ENCODE data around the gene TIMMDC1.
A peak's percentile ranks its signal among the peaks of the same experiment; 100 is the strongest.
"Not testable (repeated sequence)": the region's sequence is repeated elsewhere in the genome, so short reads cannot be mapped to it uniquely, and the experiment has no call there.

TIMMDC1 gene

GRCh38 chr3:119510690-119511089, 12.3 kb downstream of the TIMMDC1 start:
- DNase-seq (ENCODE audit: low read depth): no peak

GRCh38 chr3:119514637-119515036, 16.3 kb downstream of the TIMMDC1 start:
- no peak for DNase-seq (ENCODE audit: low read depth)

- no peak for DNase-seq (ENCODE audit: low read depth)
Observed at GRCh38 chr3:119517112-119517511, 18.8 kb downstream of the TIMMDC1 start.

GRCh38 chr3:119518026-119518425, 19.7 kb downstream of the TIMMDC1 start:
- DNase-seq (ENCODE audit: low read depth): no peak

- DNase-seq (ENCODE audit: low read depth): no peak
Observed at GRCh38 chr3:119524931-119525662, 26.8 kb downstream of the TIMMDC1 start.

- no peak for DNase-seq (ENCODE audit: low read depth)
Observed at GRCh38 chr3:119527714-119528113, 29.4 kb downstream of the TIMMDC1 start.

GRCh38 chr3:119529883-119530282, 31.5 kb downstream of the TIMMDC1 start:
- peak; percentile 61 for DNase-seq (ENCODE audit: low read depth)

GRCh38 chr3:119530456-119530855, 32.1 kb downstream of the TIMMDC1 start:
- DNase-seq (ENCODE audit: low read depth): no peak

- DNase-seq (ENCODE audit: low read depth): no peak
Observed at GRCh38 chr3:119531151-119531550, 32.8 kb downstream of the TIMMDC1 start.

- DNase-seq (ENCODE audit: low read depth): no peak
Observed at GRCh38 chr3:119534296-119534695, 35.9 kb downstream of the TIMMDC1 start.

- DNase-seq (ENCODE audit: low read depth): no peak
Observed at GRCh38 chr3:119536757-119537156, 38.4 kb downstream of the TIMMDC1 start.

GRCh38 chr3:119538772-119539171, 40.4 kb downstream of the TIMMDC1 start:
- no peak for DNase-seq (ENCODE audit: low read depth)

GRCh38 chr3:119541547-119541946, 43.2 kb downstream of the TIMMDC1 start:
- DNase-seq (ENCODE audit: low read depth): no peak

GRCh38 chr3:119542168-119542767, 43.9 kb downstream of the TIMMDC1 start:
- no peak for DNase-seq (ENCODE audit: low read depth)

- no peak for DNase-seq (ENCODE audit: low read depth)
Observed at GRCh38 chr3:119543147-119543546, 44.8 kb downstream of the TIMMDC1 start.

- no peak for DNase-seq (ENCODE audit: low read depth)
Observed at GRCh38 chr3:119547227-119547626, 48.9 kb downstream of the TIMMDC1 start.

- DNase-seq (ENCODE audit: low read depth): no peak
Observed at GRCh38 chr3:119548341-119548740, 50.0 kb downstream of the TIMMDC1 start.

GRCh38 chr3:119550192-119550910, 52.0 kb downstream of the TIMMDC1 start:
- DNase-seq (ENCODE audit: low read depth): no peak

GRCh38 chr3:119551598-119551997, 53.3 kb downstream of the TIMMDC1 start:
- no peak for DNase-seq (ENCODE audit: low read depth)

- not testable (repeated sequence) for DNase-seq (ENCODE audit: low read depth)
Observed at GRCh38 chr3:119552928-119553327, 54.6 kb downstream of the TIMMDC1 start.

- no peak for DNase-seq (ENCODE audit: low read depth)
Observed at GRCh38 chr3:119553823-119554415, 55.6 kb downstream of the TIMMDC1 start.

GRCh38 chr3:119555309-119555735, 57.0 kb downstream of the TIMMDC1 start:
- no peak for DNase-seq (ENCODE audit: low read depth)

GRCh38 chr3:119555929-119556328, 57.6 kb downstream of the TIMMDC1 start:
- no peak for DNase-seq (ENCODE audit: low read depth)

Measured in GM04504 (cell line).